Dedifferentiated amniotic fluid mesenchymal stem cell (primary cell): ENCODE results near the gene MECP2.

ENCODE experiments used
- DNase-seq: peaks from one replicate; pipeline ENCODE4 v3.0.0-alpha.2; 2016; ENCODE audit errors: extremely low spot score

MECP2 gene

GRCh38 chrX:154115750-154116149 lies 18.2 kb upstream of the MECP2 start:
- no peak for DNase-seq

- no peak for DNase-seq
Observed at GRCh38 chrX:154115071-154115470, 17.6 kb upstream of the MECP2 start.

GRCh38 chrX:154114652-154115051 lies 17.1 kb upstream of the MECP2 start:
- DNase-seq: no peak

- no peak for DNase-seq
Observed at GRCh38 chrX:154113729-154114128, 16.2 kb upstream of the MECP2 start.

GRCh38 chrX:154098551-154098950 lies 1.0 kb upstream of the MECP2 start:
- no peak for DNase-seq

- peak; percentile 32 for DNase-seq
Observed at GRCh38 chrX:154097003-154097588, 421 bp downstream of the MECP2 start.

GRCh38 chrX:154096140-154097002 lies 1.1 kb downstream of the MECP2 start:
- no peak for DNase-seq

- no peak for DNase-seq
Observed at GRCh38 chrX:154094833-154095232, 2.7 kb downstream of the MECP2 start.

GRCh38 chrX:154093965-154094364 lies 3.6 kb downstream of the MECP2 start:
- DNase-seq: no peak

- DNase-seq: no peak
Observed at GRCh38 chrX:154092371-154092770, 5.1 kb downstream of the MECP2 start.

- DNase-seq: no peak
Observed at GRCh38 chrX:154091678-154092077, 5.8 kb downstream of the MECP2 start.

- no peak for DNase-seq
Observed at GRCh38 chrX:154090731-154091130, 6.8 kb downstream of the MECP2 start.

- no peak for DNase-seq
Observed at GRCh38 chrX:154084449-154085300, 12.8 kb downstream of the MECP2 start.

- no peak for DNase-seq
Observed at GRCh38 chrX:154083126-154083517, 14.4 kb downstream of the MECP2 start.

GRCh38 chrX:154082396-154083125 lies 15.0 kb downstream of the MECP2 start:
- peak; percentile 28 for DNase-seq

- DNase-seq: no peak
Observed at GRCh38 chrX:154077101-154077500, 20.4 kb downstream of the MECP2 start.

- peak; percentile 51 for DNase-seq
Observed at GRCh38 chrX:154074199-154074598, 23.3 kb downstream of the MECP2 start.

- no peak for DNase-seq
Observed at GRCh38 chrX:154072192-154072591, 25.3 kb downstream of the MECP2 start.

GRCh38 chrX:154068560-154068959 lies 29.0 kb downstream of the MECP2 start:
- DNase-seq: no peak

- no peak for DNase-seq
Observed at GRCh38 chrX:154064637-154065435, 32.7 kb downstream of the MECP2 start.

GRCh38 chrX:154063234-154063633 lies 34.3 kb downstream of the MECP2 start:
- no peak for DNase-seq
